Activated CD8-positive, alpha-beta memory T cell treated with anti-CD3 and anti-CD28 coated beads, Interleukin-2, amount 50 U/mL, for 24 hours (primary cell): ENCODE results near the gene LENG9.
"Not testable (repeated sequence)": the region's sequence is repeated elsewhere in the genome, so short reads cannot be mapped to it uniquely, and the experiment has no call there.

Experiments
- DNase-seq: peaks from one replicate; pipeline ENCODE4 v3.0.0-alpha.2; 2020; ENCODE audit errors: extremely low read depth

Gene LENG9

GRCh38 chr19:54463531-54464043 lies at the start of gene LENG9:
LENG9 (minus strand) TSS chr19:54463778; CDS start chr19:54463526, 252 bp downstream.
- peak; percentile 93 for DNase-seq

GRCh38 chr19:54509200-54509940 lies 45.8 kb upstream of the LENG9 start:
- DNase-seq = not testable (repeated sequence)

GRCh38 chr19:54508487-54508886 lies 44.9 kb upstream of the LENG9 start:
- not testable (repeated sequence) for DNase-seq

DNA sequence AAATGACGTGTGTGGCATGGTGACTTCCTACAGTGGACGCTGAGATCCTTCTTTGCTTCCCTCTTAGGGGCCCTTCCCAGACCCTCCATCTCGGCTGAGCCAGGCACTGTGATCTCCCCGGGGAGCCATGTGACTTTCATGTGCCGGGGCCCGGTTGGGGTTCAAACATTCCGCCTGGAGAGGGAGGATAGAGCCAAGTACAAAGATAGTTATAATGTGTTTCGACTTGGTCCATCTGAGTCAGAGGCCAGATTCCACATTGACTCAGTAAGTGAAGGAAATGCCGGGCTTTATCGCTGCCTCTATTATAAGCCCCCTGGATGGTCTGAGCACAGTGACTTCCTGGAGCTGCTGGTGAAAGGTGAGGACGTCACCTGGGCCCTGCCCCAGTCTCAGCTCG lies 44.2 kb upstream of the LENG9 start:
- DNase-seq = no peak

GRCh38 chr19:54507038-54507717 lies 43.6 kb upstream of the LENG9 start:
- DNase-seq = not testable (repeated sequence)

DNA sequence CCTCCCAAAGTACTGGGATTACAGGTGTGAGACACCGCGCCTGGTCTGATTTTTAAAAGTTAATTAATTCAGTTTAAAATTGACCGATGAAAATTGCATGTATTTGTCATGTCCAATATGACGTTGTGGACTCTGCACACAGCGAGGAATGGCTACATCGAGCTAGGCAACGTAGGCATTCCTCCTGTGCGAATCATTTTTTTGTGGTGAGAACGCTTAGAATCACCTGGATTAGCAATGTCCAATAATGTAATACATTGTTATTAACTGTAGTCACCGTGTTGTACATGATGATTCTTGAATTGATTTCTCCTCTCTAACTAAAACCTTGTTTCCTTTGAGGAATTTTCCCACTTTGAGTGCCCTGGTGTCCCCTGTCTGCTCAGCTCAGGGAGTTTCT lies 42.5 kb upstream of the LENG9 start:
- DNase-seq = no peak

DNA sequence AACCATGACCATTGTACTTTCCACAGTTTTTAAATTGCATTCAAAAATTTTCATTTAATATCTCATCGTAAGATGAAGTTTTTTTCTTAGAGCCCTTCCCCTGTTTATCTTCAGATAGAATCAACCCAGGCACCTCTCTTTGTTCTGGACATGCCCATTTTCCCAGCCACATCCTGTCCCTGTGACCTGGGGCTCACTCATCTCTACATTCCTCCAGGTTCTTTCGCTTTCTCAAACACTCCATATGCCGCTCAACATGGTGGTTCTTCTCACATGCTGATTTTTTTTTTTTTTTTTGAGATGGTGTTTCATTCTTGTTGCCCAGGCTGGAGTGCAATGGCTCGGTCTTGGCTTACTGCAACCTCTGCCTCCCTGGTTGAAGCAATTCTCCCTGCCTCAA lies 42.0 kb upstream of the LENG9 start:
- DNase-seq = not testable (repeated sequence)

- DNase-seq = no peak
Measured at GRCh38 chr19:54502518-54503048, 39.0 kb upstream of the LENG9 start, which contains the start of gene LAIR2. LAIR2 (plus strand) TSS chr19:54502831; CDS start chr19:54502919, 88 bp downstream.

GRCh38 chr19:54498451-54498772 lies 34.8 kb upstream of the LENG9 start:
- not testable (repeated sequence) for DNase-seq

DNA sequence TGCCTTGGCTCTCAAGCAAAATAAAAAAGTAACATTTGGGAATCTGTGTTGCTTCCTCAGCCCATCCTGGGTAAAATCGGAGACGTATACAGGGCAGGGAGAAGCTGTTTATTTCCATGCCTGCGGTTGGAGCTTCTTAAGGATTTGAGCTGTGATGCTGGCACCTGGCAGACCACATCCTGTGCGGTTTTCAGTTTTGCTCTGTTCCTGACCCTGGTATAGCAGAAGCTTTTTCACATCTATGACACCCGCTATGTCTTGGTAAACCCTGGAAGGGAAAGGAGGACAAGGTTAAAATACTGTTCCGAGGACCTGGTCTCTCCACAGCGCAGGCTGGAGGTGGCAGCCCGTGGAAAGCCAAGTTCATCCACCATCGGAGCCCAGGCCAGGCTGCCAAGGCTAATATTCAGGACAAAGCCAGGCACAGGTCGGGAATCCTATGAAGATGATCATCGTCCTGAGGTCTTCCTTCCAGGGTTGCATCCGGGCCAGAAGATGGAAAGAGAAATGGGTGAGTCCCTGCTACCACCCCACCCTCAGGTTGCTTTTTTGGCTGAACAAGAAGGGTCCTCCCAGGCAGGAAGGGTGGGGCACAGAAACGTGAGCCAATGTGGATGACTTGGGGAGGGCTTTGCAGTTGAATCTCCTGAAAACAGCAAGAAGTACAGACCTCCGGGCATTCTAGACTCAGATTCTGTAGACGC lies 34.3 kb upstream of the LENG9 start:
- DNase-seq = not testable (repeated sequence)

GRCh38 chr19:54495284-54495683 lies 31.7 kb upstream of the LENG9 start:
- not testable (repeated sequence) for DNase-seq

DNA sequence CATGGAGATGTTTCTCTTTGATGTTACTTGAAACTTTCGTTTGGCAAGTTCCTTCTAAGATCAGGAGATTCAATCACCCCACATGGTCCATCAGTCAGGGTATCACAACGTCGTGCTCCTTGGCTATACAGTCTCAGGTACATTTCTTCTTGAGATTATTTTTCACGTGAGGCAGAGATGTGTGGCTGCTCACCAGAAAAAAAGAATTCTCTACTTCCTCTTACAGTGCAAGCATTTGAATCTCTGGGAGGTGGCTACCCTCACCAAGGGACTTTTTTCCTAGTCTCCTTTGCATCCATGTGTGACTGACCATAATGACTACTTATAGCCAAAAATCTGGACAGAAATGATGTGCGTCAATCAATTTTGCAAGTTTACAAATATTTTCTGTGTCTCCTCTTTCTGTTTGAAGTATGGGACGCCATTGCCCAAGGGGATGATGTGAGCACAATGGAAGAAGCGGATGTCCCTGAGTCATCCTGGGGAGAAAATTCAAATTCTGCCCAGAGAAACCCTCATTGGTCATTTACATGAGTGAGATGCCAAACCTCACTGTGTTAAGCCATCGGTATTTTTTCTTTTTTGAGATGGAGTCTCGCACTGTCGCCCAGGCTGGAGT lies 30.5 kb upstream of the LENG9 start:
- no peak for DNase-seq

DNA sequence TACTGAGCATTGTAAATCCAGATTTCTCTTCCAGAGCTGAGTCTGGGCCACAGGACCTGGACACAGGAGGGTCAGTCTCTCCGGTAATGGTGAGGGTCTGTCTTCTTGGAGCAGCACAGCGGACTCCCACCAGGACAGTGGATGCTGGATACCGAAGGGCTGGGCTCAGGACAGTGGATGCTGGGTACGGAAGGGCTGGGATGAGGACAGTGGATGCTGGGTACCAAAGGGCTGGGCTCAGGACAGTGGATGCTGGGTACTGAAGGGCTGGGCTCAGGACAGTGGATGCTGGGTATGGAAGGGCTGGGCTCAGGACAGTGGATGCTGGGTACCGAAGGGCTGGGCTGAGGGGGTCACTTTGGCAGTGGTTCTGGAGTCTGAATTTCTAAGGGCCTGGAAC lies 29.5 kb upstream of the LENG9 start:
- DNase-seq = not testable (repeated sequence)

DNA sequence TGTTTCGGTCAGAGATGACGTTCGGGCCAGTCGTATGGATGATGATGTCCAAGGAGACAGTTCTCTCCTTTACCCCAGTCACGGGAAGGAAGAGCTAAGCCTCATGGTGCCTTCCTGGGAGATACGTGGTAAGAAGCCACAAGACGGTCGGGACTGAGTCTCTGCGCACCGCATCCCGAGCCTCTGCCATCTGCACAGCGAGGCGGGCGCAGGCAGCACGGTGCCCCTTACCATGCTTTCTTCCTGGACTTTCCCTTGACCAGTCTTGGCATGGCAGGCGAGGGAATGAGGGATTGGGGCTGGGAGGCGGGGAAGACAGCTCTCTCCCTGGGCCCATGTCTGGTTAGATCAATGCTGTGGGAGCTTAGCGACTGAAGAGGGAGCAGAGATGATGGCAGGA lies 29.0 kb upstream of the LENG9 start:
- no peak for DNase-seq

DNA sequence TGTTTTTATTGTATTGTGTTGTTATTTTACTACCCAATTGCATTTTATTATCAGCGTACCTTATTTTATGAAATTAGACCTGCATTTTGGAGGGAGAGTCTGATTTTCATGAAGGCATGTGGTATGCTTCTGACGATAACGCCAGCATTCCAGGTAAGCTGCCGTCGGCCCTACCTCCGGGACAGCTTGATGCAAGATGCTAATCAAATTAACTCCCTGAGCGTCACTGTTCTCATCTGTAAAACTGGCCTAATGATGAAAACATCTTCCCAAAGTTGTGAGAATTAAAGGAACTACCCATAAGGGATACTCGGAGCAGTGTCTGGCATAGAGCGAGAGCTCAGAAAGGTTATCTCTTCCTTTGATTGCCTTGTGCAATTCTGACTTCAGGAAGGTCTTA lies 26.2 kb upstream of the LENG9 start:
- DNase-seq = no peak

DNA sequence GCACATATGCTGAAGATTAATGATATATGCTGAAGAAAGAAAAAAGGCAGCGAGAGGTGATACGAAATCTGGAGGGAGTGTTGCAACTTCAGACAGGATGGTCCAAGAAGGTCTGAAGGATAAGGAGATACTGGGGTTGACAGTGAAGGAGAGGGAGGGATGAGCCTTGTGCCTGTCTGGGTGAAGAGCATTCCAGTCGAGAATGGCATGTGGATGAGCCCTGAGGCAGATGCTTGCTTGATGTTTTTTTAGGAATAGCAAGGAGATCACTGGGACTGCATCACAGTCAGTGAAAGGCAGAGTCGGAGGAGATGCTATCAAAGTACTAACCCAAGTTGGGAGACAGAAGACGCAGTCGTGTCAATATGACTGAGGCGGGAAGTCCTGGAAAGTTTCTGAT lies 25.8 kb upstream of the LENG9 start:
- no peak for DNase-seq

- DNase-seq = no peak
Measured at GRCh38 chr19:54485851-54486250, 22.3 kb upstream of the LENG9 start.

DNA sequence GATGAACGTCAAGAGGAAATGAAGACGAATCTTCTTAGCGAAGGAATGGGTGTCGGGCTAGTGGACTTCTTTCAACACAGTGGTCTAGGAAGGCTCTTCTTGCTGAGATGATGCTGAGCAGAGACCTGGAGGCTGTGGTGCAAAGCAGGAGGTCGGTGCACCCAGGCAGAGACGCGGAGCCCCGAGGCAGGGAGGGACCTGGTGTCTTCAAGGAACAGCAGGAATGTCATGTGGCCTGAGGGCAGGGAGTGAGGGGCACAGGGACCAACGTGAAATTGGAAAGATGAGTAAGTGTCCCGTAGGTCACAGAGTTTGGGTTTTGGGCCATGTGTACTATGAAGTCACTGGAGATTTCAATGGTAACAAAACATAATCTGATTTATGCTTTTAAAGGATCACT lies 20.9 kb upstream of the LENG9 start:
- DNase-seq = no peak

- no peak for DNase-seq
Measured at GRCh38 chr19:54482889-54483288, 19.3 kb upstream of the LENG9 start.

- DNase-seq = no peak
Measured at GRCh38 chr19:54481326-54481930, 17.9 kb upstream of the LENG9 start.

DNA sequence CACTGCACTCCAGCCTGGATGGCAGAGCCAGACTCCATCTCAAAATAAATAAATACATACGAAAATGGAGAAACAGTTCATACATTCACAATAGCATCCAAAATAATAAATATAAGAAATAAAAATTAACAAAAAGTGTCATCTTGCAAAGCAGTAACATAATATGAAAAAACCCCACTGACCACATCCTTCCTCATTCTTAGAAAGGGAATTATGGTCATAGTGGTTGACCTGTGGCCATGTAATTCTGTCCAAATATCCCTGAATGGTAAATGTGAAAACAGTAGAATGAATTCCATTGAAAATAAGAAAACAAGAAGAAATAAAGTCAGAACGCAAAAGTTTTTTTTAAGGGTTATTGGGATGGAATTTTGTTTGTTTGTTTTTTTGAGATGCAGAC lies 16.5 kb upstream of the LENG9 start:
- no peak for DNase-seq
